ENCODE data around the gene BCO2.

- TF ChIP-seq POLR2AphosphoS5 (IDR thresholded peaks at IDR 0.05) (no peak), CTCF (IDR thresholded peaks at IDR 0.05) (no peak)
Measured at GRCh38 chr11:112127056-112127455, 48.3 kb upstream of the BCO2 start.

Measured in prostate gland (tissue), 2 donors.